Prostate gland (tissue), 2 donors: ENCODE measurements around the gene ANXA9.

Experiments used
- CTCF ChIP-seq, 4 experiments: fragments of 200-600 bp in 2 of 4; fragments of 450-650 bp in 2 of 4; sonication (generic) in 2 of 4; IDR thresholded peaks; 1 replicate in 3 of 4; 2 replicates in 1 of 4; pipeline ENCODE4 v1.5.1; 2016 to 2019; ENCODE audit warnings: antibody characterized with exemption in 4 of 4, mild to moderate bottlenecking in 2 of 4, moderate library complexity in 2 of 4
- POLR2A ChIP-seq: fragments of 450-650 bp; IDR thresholded peaks from one replicate; pipeline ENCODE4 v1.6.1; 2016; ENCODE audit warnings: antibody characterized with exemption, mild to moderate bottlenecking

GRCh38 chr1:151002051-151002450 lies 20.0 kb downstream of the ANXA9 start:
- TF ChIP-seq CTCF (IDR thresholded peaks at IDR 0.05): no peak
- no peak for TF ChIP-seq POLR2A
